ENCODE results near the gene RPTOR.
A peak's percentile ranks its signal among the peaks of the same experiment; 100 is the strongest.

RPTOR gene

GRCh38 chr17:80979547-80980378, 435.1 kb downstream of the RPTOR start:
- no peak for TF ChIP-seq POLR2A (IDR thresholded peaks at IDR 0.05; ENCODE audit: low read depth, low read length)
- no peak for DNase-seq (ENCODE audit: insufficient read length, low spot score)
- FAIRE-seq = no peak

- FAIRE-seq = no peak
- DNase-seq (ENCODE audit: insufficient read length, low spot score) = no peak
- TF ChIP-seq POLR2A (IDR thresholded peaks at IDR 0.05; ENCODE audit: low read depth, low read length) = no peak
Measured at GRCh38 chr17:80980397-80981061, 435.9 kb downstream of the RPTOR start.

- FAIRE-seq (no peak), DNase-seq (ENCODE audit: insufficient read length, low spot score) (no peak)
- TF ChIP-seq POLR2A (IDR thresholded peaks at IDR 0.05; ENCODE audit: low read depth, low read length) = no peak
Measured at GRCh38 chr17:80981062-80981902, 436.6 kb downstream of the RPTOR start.

- no peak for TF ChIP-seq POLR2A (IDR thresholded peaks at IDR 0.05; ENCODE audit: low read depth, low read length)
- FAIRE-seq = no peak
- no peak for DNase-seq (ENCODE audit: insufficient read length, low spot score)
Measured at GRCh38 chr17:80981929-80982425, 437.3 kb downstream of the RPTOR start.

GRCh38 chr17:80982426-80982974, 437.9 kb downstream of the RPTOR start:
- TF ChIP-seq POLR2A (IDR thresholded peaks at IDR 0.05; ENCODE audit: low read depth, low read length) = no peak
- FAIRE-seq (no peak), DNase-seq (ENCODE audit: insufficient read length, low spot score) (no peak)

- FAIRE-seq = no peak
- no peak for DNase-seq (ENCODE audit: insufficient read length, low spot score)
- TF ChIP-seq POLR2A (IDR thresholded peaks at IDR 0.05; ENCODE audit: low read depth, low read length) = no peak
Measured at GRCh38 chr17:80983545-80983944, 438.9 kb downstream of the RPTOR start.

DNA sequence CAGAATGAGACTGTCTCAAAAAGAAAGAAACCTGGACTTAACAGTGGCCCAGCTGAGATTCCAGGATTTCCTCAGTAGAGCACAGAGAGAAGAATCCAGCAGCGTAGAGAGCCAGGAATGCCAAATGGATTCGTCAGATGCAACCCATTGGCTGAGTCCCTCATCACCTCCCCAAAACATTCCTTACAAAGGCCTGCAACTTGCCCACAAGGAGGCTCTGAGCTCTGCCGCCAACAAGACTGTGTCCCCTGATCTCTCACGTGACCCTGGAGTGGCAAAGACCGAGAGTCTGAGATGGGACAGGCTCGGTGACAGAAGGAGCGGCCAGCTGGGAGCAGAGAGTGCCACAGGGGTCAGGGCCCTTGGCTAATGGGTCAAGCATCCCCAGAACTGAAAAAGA, 440.1 kb downstream of the RPTOR start:
- FAIRE-seq (no peak), DNase-seq (ENCODE audit: insufficient read length, low spot score) (peak; percentile 99)
- TF ChIP-seq POLR2A (IDR thresholded peaks at IDR 0.05; ENCODE audit: low read depth, low read length) = no peak

DNA sequence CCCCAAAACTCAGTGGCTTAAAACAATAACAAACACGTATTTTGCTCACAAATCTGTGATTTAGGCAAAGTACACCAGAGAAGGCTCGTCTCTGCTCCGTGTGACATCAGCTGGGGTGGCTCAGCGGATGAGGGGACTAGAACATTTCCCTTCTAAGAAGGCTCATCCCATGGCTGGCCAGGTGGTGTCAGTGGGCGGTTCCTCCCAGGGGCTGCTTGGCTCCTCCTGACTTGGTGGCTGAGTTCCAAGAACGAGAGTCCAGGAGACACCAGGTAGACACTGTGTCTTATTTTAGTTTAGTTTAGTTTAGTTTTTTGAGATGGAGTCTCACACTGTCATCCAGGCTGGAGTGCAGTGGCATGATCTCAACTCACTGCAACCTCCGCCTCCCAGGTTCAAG, 441.4 kb downstream of the RPTOR start:
- DNase-seq (ENCODE audit: insufficient read length, low spot score) (no peak), FAIRE-seq (no peak)
- no peak for TF ChIP-seq POLR2A (IDR thresholded peaks at IDR 0.05; ENCODE audit: low read depth, low read length)

DNA sequence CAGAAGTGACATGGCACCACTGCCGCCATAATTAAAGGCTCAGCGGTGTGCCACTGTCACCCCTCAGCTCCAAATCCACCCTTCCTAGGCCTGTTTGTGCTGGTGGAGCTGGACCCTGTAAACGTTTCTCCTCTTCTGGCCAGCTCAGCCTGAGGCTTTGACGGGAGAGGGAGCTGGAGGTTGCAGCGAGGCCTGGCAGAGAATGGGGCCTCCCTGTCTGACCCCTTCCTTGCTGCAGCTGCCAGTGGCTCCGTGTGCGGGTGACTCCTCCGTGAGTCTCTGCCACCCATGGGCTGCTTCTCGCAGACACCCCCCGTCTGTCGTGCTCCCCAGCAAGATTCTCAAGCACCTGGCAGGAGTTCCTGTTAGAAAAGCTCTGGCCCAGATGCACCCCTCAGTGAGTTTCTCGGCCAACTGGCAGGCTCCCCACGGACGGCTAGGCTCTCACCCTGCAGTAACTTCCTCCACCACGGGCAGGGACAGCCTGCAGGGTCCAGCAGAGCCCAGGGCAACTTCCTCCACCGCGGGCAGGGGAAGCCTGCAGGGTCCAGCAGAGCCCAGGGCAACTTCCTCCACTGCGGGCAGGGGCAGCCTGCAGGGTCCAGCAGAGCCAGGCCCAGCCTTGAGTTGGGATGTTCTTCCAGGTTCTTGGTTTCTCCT, 442.3 kb downstream of the RPTOR start:
- DNase-seq (ENCODE audit: insufficient read length, low spot score) (no peak), FAIRE-seq (no peak)
- TF ChIP-seq POLR2A (IDR thresholded peaks at IDR 0.05; ENCODE audit: low read depth, low read length) = no peak

GRCh38 chr17:80987941-80988461, 443.4 kb downstream of the RPTOR start:
- no peak for TF ChIP-seq POLR2A (IDR thresholded peaks at IDR 0.05; ENCODE audit: low read depth, low read length)
- DNase-seq (ENCODE audit: insufficient read length, low spot score) (no peak), FAIRE-seq (no peak)

DNA sequence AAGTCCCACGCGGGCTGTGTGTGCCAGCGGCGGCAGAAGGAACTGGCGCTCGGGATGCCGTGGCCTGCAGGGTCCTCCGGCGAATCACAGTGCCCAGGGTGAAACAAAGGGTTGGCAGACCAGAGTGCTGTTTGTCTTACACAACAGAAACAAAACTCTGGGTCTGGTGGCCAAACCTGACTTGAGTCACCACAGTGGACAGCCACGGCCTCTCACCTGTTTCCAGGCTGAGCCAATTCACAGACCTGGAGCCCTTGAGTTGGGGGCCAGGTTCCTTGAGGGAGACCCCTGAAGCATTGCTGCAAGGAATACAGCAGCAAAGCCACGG, 444.9 kb downstream of the RPTOR start:
- DNase-seq (ENCODE audit: insufficient read length, low spot score) (no peak), FAIRE-seq (no peak)
- no peak for TF ChIP-seq POLR2A (IDR thresholded peaks at IDR 0.05; ENCODE audit: low read depth, low read length)

DNA sequence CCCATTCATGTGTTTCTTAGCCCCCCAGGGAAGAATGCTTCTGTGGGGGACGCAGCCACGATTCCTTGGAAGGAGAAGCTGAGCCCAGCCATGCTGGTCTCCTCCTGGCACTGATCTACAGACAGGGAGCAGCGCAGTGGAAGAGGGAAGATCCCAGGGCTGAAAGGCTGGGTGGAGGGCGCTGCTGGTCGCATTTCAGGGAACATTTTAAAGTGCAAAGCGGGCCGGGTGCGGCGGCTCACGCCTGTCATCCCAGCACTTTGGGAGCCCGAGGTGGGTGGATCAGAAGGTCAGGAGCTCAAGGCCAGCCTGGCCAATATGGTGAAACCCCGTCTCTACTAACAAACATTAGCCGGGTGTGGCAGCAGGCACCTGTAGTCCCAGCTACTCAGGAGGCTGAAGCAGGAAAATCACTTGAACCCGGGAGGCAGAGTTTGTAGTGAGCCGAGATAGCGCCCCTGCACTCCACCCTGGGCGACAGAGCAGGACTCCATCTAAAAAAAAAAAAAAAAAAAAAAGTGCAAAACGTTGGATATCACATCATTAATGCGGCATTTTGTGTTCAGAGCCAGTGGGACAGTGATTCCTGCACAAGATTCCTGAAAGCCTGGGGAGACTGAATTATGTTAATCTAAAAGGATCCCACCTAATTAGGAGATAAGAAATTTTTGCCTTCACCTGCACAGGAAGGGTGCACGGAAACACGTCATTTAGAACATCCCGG, 446.4 kb downstream of the RPTOR start:
- no peak for DNase-seq (ENCODE audit: insufficient read length, low spot score)
- TF ChIP-seq POLR2A (IDR thresholded peaks at IDR 0.05; ENCODE audit: low read depth, low read length) = no peak
- FAIRE-seq = no peak
